CD4-positive, alpha-beta T cell treated with Interleukin-17A for 1 hour (primary cell): ENCODE measurements around the gene CYTH4.

Source experiments
- DNase-seq: peaks from one replicate; pipeline ENCODE4 v3.0.0-alpha.2; 2020

Gene CYTH4

DNA sequence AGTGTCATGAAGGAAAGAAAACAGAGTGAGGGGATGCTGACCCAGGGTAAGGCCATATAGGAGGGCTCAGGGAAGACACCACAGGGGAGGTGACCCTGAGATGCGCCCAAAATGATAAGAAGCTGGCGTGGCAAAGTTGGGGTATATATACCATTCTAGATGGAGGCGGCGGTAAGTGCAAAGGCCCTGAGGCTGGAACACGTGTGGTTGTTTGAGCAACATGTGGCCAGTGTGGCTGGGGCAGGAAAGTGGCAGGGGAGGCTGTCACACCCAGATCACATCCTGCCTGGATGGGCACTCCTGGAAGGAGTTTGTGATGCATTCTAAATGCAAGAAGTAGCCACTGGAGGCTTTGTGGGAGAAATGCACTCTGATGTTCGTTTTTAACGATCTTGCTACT lies 70.2 kb downstream of the CYTH4 start:
- no peak for DNase-seq

- DNase-seq: no peak
These were observed 71.5 kb downstream of the CYTH4 start for GRCh38 chr22:37353839-37354238.

DNA sequence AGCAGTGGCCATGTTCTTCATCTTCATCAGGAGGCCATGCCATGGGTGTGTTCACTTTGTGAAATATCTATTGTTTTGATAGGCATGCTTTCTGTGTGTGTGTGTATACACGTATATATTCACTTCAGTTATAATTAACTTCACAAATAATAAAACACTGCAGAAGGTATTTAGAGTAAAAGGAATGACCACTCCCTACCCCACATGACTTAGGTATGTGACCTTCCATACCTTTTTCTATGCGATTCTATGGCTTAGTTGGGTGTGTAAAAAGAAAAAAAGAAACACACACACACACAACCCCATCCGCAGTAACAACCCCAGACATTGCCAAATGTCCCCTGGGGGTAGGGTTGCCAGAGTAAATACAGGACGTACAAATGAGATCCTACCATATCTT lies 72.0 kb downstream of the CYTH4 start:
- no peak for DNase-seq

GRCh38 chr22:37354670-37355069 lies 72.4 kb downstream of the CYTH4 start:
- no peak for DNase-seq

DNA sequence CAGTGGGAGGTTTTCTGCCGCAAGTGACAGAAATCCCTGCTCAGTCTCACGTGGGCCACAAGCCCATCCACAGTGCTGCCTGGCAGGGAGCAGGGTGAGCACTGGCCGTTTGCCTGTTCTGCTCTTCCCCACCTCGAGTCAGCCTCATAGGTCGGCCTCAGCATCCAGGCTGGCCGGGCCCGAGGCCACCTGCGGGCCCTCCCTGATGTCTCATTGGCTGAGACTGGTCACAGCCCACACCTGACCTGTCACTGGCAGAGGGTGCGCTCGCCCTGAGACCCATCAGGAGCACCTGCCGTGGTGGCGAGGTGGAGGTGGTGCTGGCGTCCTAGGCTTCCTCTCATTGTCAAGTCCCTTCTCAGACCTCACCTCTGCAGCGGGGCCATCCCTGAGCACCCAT lies 72.9 kb downstream of the CYTH4 start:
- DNase-seq: no peak

- no peak for DNase-seq
These were observed 74.6 kb downstream of the CYTH4 start for GRCh38 chr22:37356922-37357321.

GRCh38 chr22:37357446-37358075 lies 75.3 kb downstream of the CYTH4 start:
- DNase-seq: no peak

- no peak for DNase-seq
These were observed 76.1 kb downstream of the CYTH4 start for GRCh38 chr22:37358386-37358785.

- no peak for DNase-seq
These were observed 76.6 kb downstream of the CYTH4 start for GRCh38 chr22:37358917-37359316.

DNA sequence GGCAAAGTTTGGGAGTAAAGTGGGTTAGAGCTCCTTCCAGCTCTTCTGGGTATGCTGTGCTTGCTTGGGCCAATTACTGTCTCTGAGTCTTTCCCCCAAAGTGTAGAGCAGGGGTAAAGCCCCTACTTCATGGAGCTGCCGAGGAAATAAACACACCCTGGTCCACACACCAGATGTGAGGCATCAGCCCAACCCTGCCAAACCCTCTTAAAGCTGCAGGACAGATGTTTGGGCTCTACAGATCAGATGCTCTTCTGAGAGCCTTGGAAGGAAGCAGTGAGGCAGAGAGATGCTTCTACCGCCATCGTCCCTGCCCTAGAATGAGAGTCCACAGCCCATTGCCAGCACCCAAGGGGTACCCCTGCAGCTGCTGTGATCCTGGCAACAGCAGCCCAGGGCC lies 80.3 kb downstream of the CYTH4 start:
- no peak for DNase-seq

DNA sequence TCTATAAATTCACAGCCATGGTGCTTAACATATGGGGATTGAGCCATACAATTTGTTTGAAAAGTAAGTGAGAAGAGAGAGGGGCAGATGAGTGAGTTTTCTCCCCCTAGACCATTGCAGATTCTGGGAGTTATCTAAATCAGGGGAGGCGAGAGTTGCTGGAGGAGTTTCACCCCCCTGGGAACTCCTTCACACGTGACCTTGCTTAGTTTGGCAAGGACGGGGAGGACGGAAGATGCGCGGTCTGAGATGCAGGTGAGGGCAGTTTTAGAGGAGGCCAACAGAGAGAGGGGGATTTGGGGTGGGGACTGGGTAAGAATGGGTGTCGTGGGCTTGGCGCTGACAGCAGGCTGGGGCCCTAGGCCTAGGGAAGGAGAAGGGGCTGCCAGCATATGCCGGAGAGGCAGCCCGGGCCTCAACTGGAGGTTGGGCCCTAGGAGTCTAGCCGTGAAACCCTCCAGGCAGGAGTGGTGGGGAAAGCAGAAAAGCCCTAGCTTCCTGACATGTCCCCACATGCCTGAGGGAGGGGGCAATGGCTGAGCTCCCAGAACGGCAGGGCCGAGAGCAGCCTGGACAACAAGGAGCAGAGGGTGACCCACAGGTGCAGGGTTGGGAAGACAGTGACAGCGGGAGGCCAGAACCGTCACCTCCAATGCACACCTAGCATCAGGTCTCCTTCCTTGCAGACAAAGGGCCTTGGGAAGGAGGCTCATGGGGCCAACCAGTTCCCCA lies 81.1 kb downstream of the CYTH4 start:
- DNase-seq: no peak
